Right lobe of liver (tissue), 6 donors: ENCODE measurements around the gene TEX55. TPM values are rescaled to one million over a fixed set of nuclear protein-coding genes. Genes with fewer than 3 reads are reported as not detected.

Experiments used
- ATAC-seq, 4 donors: fragments of 200-7000 bp; cut with Tn5 transposase; one replicate each; pipeline ENCODE4 v1.9.1; 2020; ENCODE audit warnings: mild to moderate bottlenecking in 4 of 4, moderate library complexity in 4 of 4
- DNase-seq, 3 donors: peaks; one replicate each; pipeline ENCODE4 v3.0.0-alpha.2; 2020
- H3K27ac ChIP-seq, 3 donors: fragments of 200-600 bp; one replicate each; pipeline ENCODE4 v1.8.0; 2022
- H3K27me3 ChIP-seq, 2 donors: fragments of 200-600 bp; one replicate each; pipeline ENCODE4 v1.8.0; 2022
- H3K36me3 ChIP-seq, 4 donors: fragments of 200-600 bp; sonication (generic) in 1 of 4; one replicate each; pipeline versions ENCODE4 v1.5.1 to v1.8.0; 2017 to 2022; ENCODE audit warnings: control low read depth in 1 of 4
- H3K4me1 ChIP-seq, 4 donors: fragments of 200-600 bp; sonication (generic) in 1 of 4; one replicate each; pipeline versions ENCODE4 v1.5.1 to v1.8.0; 2017 to 2022; ENCODE audit warnings: control low read depth in 1 of 4
- H3K4me3 ChIP-seq, 3 donors: fragments of 200-600 bp; one replicate each; pipeline ENCODE4 v1.8.0; 2022
- H3K9me3 ChIP-seq, 4 donors: fragments of 200-600 bp; sonication (generic) in 1 of 4; one replicate each; pipeline versions ENCODE4 v1.5.1 to v1.8.0; 2017 to 2022; ENCODE audit warnings: control low read depth in 1 of 4
- POLR2A ChIP-seq: fragments of 450-650 bp; IDR thresholded peaks from one replicate; pipeline ENCODE4 v1.6.1; 2017; ENCODE audit warnings: antibody characterized with exemption, mild to moderate bottlenecking
- WGBS: methylation state at CpG from one replicate; pipeline ENCODE4 v1.1.6; 2018; ENCODE audit warnings: low coverage, low lambda C conversion rate; ENCODE audit not compliant: insufficient coverage; ENCODE audit errors: missing lambda C conversion rate; 5-methylcytosine and 5-hydroxymethylcytosine counted together
- intact Hi-C, 2 donors: fragments of 100-400 bp; cut with DNase I; formaldehyde crosslinking; loops; one replicate each; pipeline versions ENCODE4 v1.11.2 to v1.14.1; 2022
- total RNA-seq, 6 experiments: library from RNA; depleted of rRNA in 2 of 6; stranded (reverse); fragments of >200 nt in 2 of 6; fragmentation: NEBNext Ultra II Directional in 3 of 6; extraction: Animal tissue kit (Norgen Biotek cat#: 25700) in 3 of 6; gene quantifications; one replicate each; pipeline versions ENCODE4 v1.1.0 to v1.2.4, GENCODE V29; 2016 to 2023
- TF ChIP-seq, protein P1 (sequence below), 4 donors: fragments of 200-600 bp in 3 of 4; fragments of 450-650 bp in 1 of 4; IDR thresholded peaks; one replicate each; pipeline versions ENCODE4 v1.5.1 to v1.8.0; 2016 to 2022; ENCODE audit warnings: antibody characterized with exemption in 4 of 4, mild to moderate bottlenecking in 2 of 4
- donor health status: DM: no; HTN: yes; CAD: no.
- donor health status: DM: no; HTN: no; CAD: no.
- donor health status: DM: no; HTN: no; CAD: no.
- donor health status: DM: no; HTN: yes; CAD: no.
- donor health status: DM: no; HTN: yes; CAD: no.

The TEX55 gene
- total RNA-seq, 6 experiments from 2014 or later: not detected

DNA sequence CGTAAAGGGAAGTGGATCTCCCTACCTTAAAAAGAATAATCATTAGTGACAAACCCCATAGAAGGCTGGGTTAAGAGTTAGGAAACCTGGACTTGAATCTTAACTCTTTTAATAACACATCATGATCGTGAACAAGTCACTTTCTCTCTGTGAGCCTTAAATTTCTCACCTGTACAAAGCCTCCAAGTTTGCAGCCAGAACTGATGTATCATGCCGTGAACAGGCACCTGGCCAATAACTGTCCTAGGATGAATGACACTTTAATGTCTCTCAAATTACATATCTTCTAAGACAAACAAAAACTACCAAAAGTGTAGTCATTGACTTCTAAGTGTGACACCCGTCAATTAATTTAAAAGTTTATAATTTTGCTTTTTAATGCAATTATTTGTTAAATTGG, 31.4 kb downstream of the TEX55 start:
- H3K27me3 ChIP-seq: no peaks in the 10 kb centered on the region
- 70% methylated on average over 4 of the region's 4 CpGs for whole genome bisulfite sequencing
- H3K4me3 ChIP-seq: no peak overlapping the region
- DNase-seq: no peak
- no peak for ATAC-seq
- no peaks in the 10 kb centered on the region for H3K9me3 ChIP-seq
- no peaks in the 10 kb centered on the region for H3K36me3 ChIP-seq
- TF ChIP-seq, protein P1, sequence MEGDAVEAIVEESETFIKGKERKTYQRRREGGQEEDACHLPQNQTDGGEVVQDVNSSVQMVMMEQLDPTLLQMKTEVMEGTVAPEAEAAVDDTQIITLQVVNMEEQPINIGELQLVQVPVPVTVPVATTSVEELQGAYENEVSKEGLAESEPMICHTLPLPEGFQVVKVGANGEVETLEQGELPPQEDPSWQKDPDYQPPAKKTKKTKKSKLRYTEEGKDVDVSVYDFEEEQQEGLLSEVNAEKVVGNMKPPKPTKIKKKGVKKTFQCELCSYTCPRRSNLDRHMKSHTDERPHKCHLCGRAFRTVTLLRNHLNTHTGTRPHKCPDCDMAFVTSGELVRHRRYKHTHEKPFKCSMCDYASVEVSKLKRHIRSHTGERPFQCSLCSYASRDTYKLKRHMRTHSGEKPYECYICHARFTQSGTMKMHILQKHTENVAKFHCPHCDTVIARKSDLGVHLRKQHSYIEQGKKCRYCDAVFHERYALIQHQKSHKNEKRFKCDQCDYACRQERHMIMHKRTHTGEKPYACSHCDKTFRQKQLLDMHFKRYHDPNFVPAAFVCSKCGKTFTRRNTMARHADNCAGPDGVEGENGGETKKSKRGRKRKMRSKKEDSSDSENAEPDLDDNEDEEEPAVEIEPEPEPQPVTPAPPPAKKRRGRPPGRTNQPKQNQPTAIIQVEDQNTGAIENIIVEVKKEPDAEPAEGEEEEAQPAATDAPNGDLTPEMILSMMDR (IDR thresholded peaks at IDR 0.05): no peak
- TF ChIP-seq POLR2A: no peak
- H3K27ac ChIP-seq: no peak overlapping the region
- H3K4me1 ChIP-seq: no peaks in the 10 kb centered on the region
- intact Hi-C loops: no loop called here

DNA sequence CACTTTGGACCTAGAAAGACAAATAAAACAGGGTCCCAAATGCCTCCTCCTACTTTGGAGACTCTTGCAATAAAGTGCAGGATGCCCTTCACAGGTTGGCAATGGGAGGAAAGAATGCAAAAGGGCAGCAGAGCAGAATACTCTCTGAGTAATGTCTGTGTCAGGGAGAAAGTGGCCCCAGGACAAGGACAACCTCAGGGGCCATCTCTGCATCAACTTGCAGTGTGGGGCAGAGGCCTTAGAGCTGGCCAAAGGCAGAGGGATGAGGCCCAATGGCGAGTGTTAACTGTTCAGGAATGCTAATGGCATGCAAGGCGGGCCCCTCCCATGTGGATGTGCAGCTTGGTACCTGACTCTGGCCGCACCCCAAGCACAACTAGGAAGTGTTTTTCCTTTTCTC, 35.8 kb downstream of the TEX55 start:
- H3K4me3 ChIP-seq: no peak overlapping the region
- intact Hi-C loops: no loop called here
- H3K4me1 ChIP-seq: no peaks in the 10 kb centered on the region
- WGBS: 79% methylated on average over 3 of the region's 3 CpGs
- no peak overlapping the region for H3K27ac ChIP-seq
- DNase-seq (no peak), ATAC-seq (peak in 1 of 4 donors; percentile 14)
- no peaks in the 10 kb centered on the region for H3K36me3 ChIP-seq
- no peak for TF ChIP-seq POLR2A
- TF ChIP-seq, protein P1 (IDR thresholded peaks at IDR 0.05): no peak
- H3K27me3 ChIP-seq: no peaks in the 10 kb centered on the region
- no peaks in the 10 kb centered on the region for H3K9me3 ChIP-seq

DNA sequence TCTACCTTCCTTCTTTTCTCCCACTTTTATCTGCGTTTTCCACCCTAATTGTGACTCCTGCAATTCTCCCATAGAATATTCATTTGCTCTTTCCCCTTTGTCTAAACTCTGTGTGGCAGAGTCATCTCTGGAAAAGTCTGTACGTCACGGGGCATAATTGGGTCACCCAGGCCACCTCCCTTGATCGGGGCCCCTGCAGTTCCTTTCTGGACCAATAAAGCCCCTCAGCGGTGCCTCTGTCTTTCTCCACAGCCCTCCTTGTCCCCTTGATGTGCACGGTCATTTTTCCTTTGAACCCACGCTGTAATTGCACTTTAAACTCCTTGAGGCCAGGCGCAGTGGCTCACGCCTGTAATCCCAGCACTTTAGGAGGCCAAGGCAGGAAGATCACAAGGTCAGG, 38.1 kb downstream of the TEX55 start:
- TF ChIP-seq POLR2A: no peak
- TF ChIP-seq, protein P1 (IDR thresholded peaks at IDR 0.05): no peak
- intact Hi-C loops: no loop called here
- Histone ChIP-seq H3K27ac (no peak overlapping the region), H3K4me1 (no peaks in the 10 kb centered on the region), H3K9me3 (no peaks in the 10 kb centered on the region), H3K27me3 (no peaks in the 10 kb centered on the region), H3K4me3 (no peak overlapping the region), H3K36me3 (no peaks in the 10 kb centered on the region)
- WGBS: 77% methylated on average over 9 of the region's 9 CpGs
- ATAC-seq (no peak), DNase-seq (no peak)

DNA sequence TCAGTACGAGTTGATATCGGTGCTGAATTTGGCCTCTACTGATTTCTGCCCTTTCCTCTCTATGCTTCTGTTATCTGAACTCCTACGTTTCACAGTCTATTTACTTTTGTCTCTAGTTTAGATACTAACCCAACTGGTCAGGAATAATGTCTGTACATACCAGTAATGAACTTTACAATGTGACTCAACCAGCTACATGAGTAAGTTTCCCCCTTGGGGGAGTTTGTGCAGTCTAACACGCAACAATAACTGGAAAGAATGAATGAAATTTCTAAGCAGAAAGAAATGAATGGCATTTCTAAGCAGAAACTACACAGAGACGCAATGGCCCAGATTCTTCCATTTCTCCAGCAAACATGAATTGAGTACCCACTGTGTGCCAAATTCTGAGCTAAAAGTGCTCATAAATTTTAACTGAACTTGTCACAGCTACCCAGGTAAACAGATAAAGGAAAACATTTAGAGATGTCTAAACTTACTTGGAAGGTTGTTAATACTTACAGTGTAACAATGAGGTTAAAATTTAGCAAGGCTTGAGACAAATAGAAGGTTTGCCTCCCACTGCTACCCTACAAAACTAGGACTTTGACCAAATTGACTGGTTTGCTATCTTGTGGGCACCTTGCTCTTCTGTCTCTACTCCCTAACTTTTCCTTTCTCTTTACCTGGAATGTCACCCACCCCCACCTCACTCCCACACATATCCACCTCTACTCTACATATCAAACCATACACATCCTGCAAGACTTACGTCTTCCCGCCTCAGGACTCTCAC, 39.0 kb downstream of the TEX55 start:
- no peak for DNase-seq
- intact Hi-C loops: no loop called here
- H3K4me3 ChIP-seq: no peak overlapping the region

More for the DNA sequence above, 39.0 kb downstream of the TEX55 start:
- Histone ChIP-seq H3K9me3 (no peaks in the 10 kb centered on the region), H3K4me1 (no peaks in the 10 kb centered on the region), H3K27me3 (no peaks in the 10 kb centered on the region), H3K36me3 (no peaks in the 10 kb centered on the region), H3K27ac (no peak overlapping the region)
- TF ChIP-seq POLR2A: no peak
- TF ChIP-seq, protein P1 (IDR thresholded peaks at IDR 0.05): no peak
- 58% methylated on average over 7 of the region's 7 CpGs for WGBS
- ATAC-seq: peak in 1 of 4 donors; percentile 69
